ENCODE results near the gene C11orf24.

GRCh38 chr11:68259122-68259959 is 12.4 kb downstream of the C11orf24 start:
- TF ChIP-seq, protein P1, sequence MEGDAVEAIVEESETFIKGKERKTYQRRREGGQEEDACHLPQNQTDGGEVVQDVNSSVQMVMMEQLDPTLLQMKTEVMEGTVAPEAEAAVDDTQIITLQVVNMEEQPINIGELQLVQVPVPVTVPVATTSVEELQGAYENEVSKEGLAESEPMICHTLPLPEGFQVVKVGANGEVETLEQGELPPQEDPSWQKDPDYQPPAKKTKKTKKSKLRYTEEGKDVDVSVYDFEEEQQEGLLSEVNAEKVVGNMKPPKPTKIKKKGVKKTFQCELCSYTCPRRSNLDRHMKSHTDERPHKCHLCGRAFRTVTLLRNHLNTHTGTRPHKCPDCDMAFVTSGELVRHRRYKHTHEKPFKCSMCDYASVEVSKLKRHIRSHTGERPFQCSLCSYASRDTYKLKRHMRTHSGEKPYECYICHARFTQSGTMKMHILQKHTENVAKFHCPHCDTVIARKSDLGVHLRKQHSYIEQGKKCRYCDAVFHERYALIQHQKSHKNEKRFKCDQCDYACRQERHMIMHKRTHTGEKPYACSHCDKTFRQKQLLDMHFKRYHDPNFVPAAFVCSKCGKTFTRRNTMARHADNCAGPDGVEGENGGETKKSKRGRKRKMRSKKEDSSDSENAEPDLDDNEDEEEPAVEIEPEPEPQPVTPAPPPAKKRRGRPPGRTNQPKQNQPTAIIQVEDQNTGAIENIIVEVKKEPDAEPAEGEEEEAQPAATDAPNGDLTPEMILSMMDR (conservative IDR thresholded peaks at IDR 0.05 in 1 of 2, IDR thresholded peaks at IDR 0.05 in 1 of 2; ENCODE audit: extremely low read depth in 1 of 2, insufficient read depth in 1 of 2, low read depth in 1 of 2, low read length in 2 of 2), result no peak
- TF ChIP-seq EZH2 (IDR thresholded peaks at IDR 0.05; ENCODE audit: borderline replicate concordance, low read length), result no peak

Data from mammary epithelial cell (primary cell).